HEK293 (cell line): Measurements from ENCODE around the gene CFAP299.
A peak's percentile ranks its signal among the peaks of the same experiment; 100 is the strongest.

ENCODE experiments used
- CTCF ChIA-PET: fragments of 350-600 bp; formaldehyde crosslinking; extraction: SDS; loops from one replicate; lab custom pipeline; 2021; ENCODE audit warnings: antibody characterized with exemption; lab: Yijun Ruan, JAX
- POLR2A ChIA-PET: fragments of 300-600 bp; formaldehyde crosslinking; extraction: SDS; loops from one replicate; lab custom pipeline; 2020; ENCODE audit warnings: antibody characterized with exemption, inconsistent platforms; lab: Yijun Ruan, JAX
- H3K27ac ChIP-seq: fragments of 200-500 bp; sonication (Bioruptor generic); 2 replicates; pipeline ENCODE4 v1.5.1; 2014; ENCODE audit warnings: low read depth, low read length, control low read depth, inconsistent platforms; ENCODE audit errors: extremely low read depth
- H3K36me3 ChIP-seq, 2 experiments: fragments of 200-500 bp in 1 of 2; sonication (Bioruptor generic) in 1 of 2; 1 replicate in 1 of 2; 2 replicates in 1 of 2; pipeline ENCODE4 v1.5.1; 2014 to 2017; ENCODE audit warnings: inconsistent platforms in 2 of 2, low read length in 2 of 2; ENCODE audit not compliant: control insufficient read depth in 2 of 2, insufficient read depth in 1 of 2
- H3K4me1 ChIP-seq: fragments of 200-500 bp; sonication (Bioruptor generic); 2 replicates; pipeline ENCODE4 v1.5.1; 2014; ENCODE audit warnings: mild to moderate bottlenecking, low read length, inconsistent platforms; ENCODE audit not compliant: control insufficient read depth, insufficient read depth
- H3K4me3 ChIP-seq: 2 replicates; pipeline ENCODE4 v1.5.1; 2011; ENCODE audit warnings: low read depth, mild to moderate bottlenecking, control low read depth, low read length, moderate library complexity
- H3K9me3 ChIP-seq: fragments of 200-500 bp; sonication (Bioruptor generic); 2 replicates; pipeline ENCODE4 v1.5.1; 2014; ENCODE audit warnings: low read depth, low read length, inconsistent platforms; ENCODE audit not compliant: control insufficient read depth, insufficient read depth
- HOXD13 ChIP-seq: sonication (generic); formaldehyde crosslinking; IDR thresholded peaks from 2 replicates; pipeline ENCODE4 v1.8.0; 2022; ENCODE audit warnings: missing genetic modification reagents, borderline replicate concordance
- OSR2 ChIP-seq: fragments of 450-650 bp; formaldehyde crosslinking; IDR thresholded peaks from 2 replicates; pipeline ENCODE4 v1.5.1; 2016; ENCODE audit warnings: missing biosample characterization, missing genetic modification characterization
- TCF7L2 ChIP-seq: IDR thresholded peaks from 2 replicates; pipeline ENCODE4 v1.6.1; 2011; ENCODE audit warnings: low read depth, mild to moderate bottlenecking, inconsistent platforms, low read length, moderate library complexity, borderline replicate concordance
- ZBTB17 ChIP-seq: fragments of 450-650 bp; formaldehyde crosslinking; IDR thresholded peaks from 2 replicates; pipeline ENCODE4 v1.5.1; 2016; ENCODE audit warnings: missing biosample characterization, missing genetic modification characterization
- ZBTB21 ChIP-seq: fragments of 450-650 bp; formaldehyde crosslinking; IDR thresholded peaks from 2 replicates; pipeline ENCODE4 v1.5.1; 2017; ENCODE audit warnings: missing biosample characterization, missing genetic modification characterization
- ZBTB48 ChIP-seq: fragments of 450-650 bp; formaldehyde crosslinking; IDR thresholded peaks from 2 replicates; pipeline ENCODE4 v1.5.1; 2016; ENCODE audit warnings: missing biosample characterization, missing genetic modification characterization
- ZNF114 ChIP-seq: fragments of 450-650 bp; formaldehyde crosslinking; IDR thresholded peaks from 2 replicates; pipeline ENCODE4 v1.5.0; 2017; ENCODE audit warnings: missing biosample characterization, missing genetic modification characterization
- ZNF19 ChIP-seq: fragments of 450-650 bp; formaldehyde crosslinking; IDR thresholded peaks from 2 replicates; pipeline ENCODE4; 2016; ENCODE audit warnings: missing biosample characterization, missing genetic modification characterization, low read depth
- ZNF341 ChIP-seq: fragments of 450-650 bp; formaldehyde crosslinking; IDR thresholded peaks from 2 replicates; pipeline ENCODE4; 2016; ENCODE audit warnings: low read depth, missing biosample characterization, missing genetic modification characterization
- ZNF394 ChIP-seq: fragments of 450-650 bp; formaldehyde crosslinking; IDR thresholded peaks from 2 replicates; pipeline ENCODE4 v1.5.1; 2016; ENCODE audit warnings: missing biosample characterization, missing genetic modification characterization, mild to moderate bottlenecking, moderate library complexity, borderline replicate concordance
- ZNF423 ChIP-seq: fragments of 450-650 bp; formaldehyde crosslinking; IDR thresholded peaks from 2 replicates; pipeline ENCODE4 v1.5.1; 2016; ENCODE audit warnings: missing biosample characterization, missing genetic modification characterization
- ZNF549 ChIP-seq: fragments of 450-650 bp; IDR thresholded peaks from 2 replicates; pipeline ENCODE4 v1.5.1; 2018; ENCODE audit warnings: missing biosample characterization, missing genetic modification characterization, mild to moderate bottlenecking, inconsistent platforms, moderate library complexity
- ZNF629 ChIP-seq: fragments of 450-650 bp; formaldehyde crosslinking; IDR thresholded peaks from 2 replicates; pipeline ENCODE4 v1.5.1; 2017; ENCODE audit warnings: missing biosample characterization, missing genetic modification characterization
- ZNF701 ChIP-seq: fragments of 450-650 bp; formaldehyde crosslinking; IDR thresholded peaks from 2 replicates; pipeline ENCODE4 v1.5.1; 2016; ENCODE audit warnings: missing biosample characterization, missing genetic modification characterization
- ZNF777 ChIP-seq: fragments of 450-650 bp; formaldehyde crosslinking; IDR thresholded peaks from 2 replicates; pipeline ENCODE4 v1.5.1; 2017; ENCODE audit warnings: missing biosample characterization, missing genetic modification characterization, borderline replicate concordance
- ZNF791 ChIP-seq: fragments of 450-650 bp; formaldehyde crosslinking; IDR thresholded peaks from 2 replicates; pipeline ENCODE4 v1.5.1; 2016; ENCODE audit warnings: missing biosample characterization, missing genetic modification characterization
- ZNF830 ChIP-seq: fragments of 450-650 bp; IDR thresholded peaks from 2 replicates; pipeline ENCODE4 v1.5.0; 2018; ENCODE audit warnings: missing biosample characterization, missing genetic modification characterization, low read depth, mild to moderate bottlenecking, moderate library complexity
- ZSCAN23 ChIP-seq: fragments of 450-650 bp; formaldehyde crosslinking; IDR thresholded peaks from 2 replicates; pipeline ENCODE4 v1.5.1; 2016; ENCODE audit warnings: missing biosample characterization, missing genetic modification characterization
- TF ChIP-seq, protein P1 (sequence below): fragments of 450-650 bp; formaldehyde crosslinking; IDR thresholded peaks from 2 replicates; pipeline ENCODE4 v1.5.1; 2016; ENCODE audit warnings: missing biosample characterization, missing genetic modification characterization, low read depth
- TF ChIP-seq, protein P2 (sequence below): fragments of 450-650 bp; formaldehyde crosslinking; conservative IDR thresholded peaks from 2 replicates; pipeline ENCODE4 v1.5.1; 2016; ENCODE audit warnings: low read depth, missing biosample characterization, missing genetic modification characterization
- TF ChIP-seq, protein P3 (sequence below): fragments of 450-650 bp; formaldehyde crosslinking; IDR thresholded peaks from 2 replicates; pipeline ENCODE4 v1.5.1; 2016; ENCODE audit warnings: missing biosample characterization, missing genetic modification characterization
- TF ChIP-seq, protein P4 (sequence below): fragments of 450-650 bp; formaldehyde crosslinking; IDR thresholded peaks from 2 replicates; pipeline ENCODE4 v1.5.1; 2016; ENCODE audit warnings: missing biosample characterization, missing genetic modification characterization
- TF ChIP-seq, protein P5 (sequence below): fragments of 450-650 bp; formaldehyde crosslinking; IDR thresholded peaks from 2 replicates; pipeline ENCODE4 v1.5.1; 2016; ENCODE audit warnings: missing biosample characterization, missing genetic modification characterization
- TF ChIP-seq, protein P6 (sequence below): fragments of 450-650 bp; formaldehyde crosslinking; IDR thresholded peaks from 2 replicates; pipeline ENCODE4 v1.5.1; 2016; ENCODE audit warnings: missing biosample characterization, missing genetic modification characterization

Gene CFAP299

DNA sequence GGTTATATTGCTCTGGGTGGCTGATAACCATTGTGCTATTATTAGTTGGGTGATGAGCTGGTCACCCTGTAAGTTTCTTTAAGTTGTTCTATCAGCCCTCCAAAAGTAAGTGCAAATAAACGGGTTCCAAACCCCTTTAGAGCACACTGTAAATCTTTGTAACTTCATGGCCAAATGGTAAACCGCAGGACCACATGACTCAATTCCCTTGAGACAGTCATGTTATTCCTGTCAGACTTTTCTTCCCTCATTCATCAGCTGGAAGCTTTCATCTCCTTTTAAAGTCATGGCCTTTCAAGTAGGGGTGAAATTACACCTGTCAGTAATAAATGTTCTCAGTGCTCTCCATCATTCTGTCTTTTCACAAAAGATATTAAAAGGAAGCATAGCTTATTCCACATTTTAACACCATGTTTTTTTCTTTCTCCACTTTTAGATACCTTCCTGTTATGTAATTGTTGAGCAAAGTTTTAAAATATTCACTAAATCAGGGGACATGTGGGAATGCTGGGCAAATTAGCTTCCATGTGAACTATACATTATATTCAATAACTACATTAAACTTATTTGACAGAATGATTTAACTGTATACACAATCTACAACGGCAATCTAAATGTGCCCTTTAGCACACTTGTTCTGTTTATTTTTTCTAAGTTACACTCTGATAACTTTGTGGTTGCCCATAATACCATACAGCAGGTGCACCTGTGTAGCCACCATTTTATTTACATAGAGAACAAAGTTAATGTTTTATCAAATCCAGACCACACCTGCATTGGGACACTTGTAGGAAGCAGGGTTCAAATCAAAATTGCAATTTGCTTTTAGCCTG is 275.5 kb downstream of the CFAP299 start (continued):
- TF ChIP-seq ZNF341, result no peak
- TF ChIP-seq ZBTB17, result 0 out of 2 replicates have a peak, but pooled peaks have one; percentile 16
- TF ChIP-seq, protein P1, sequence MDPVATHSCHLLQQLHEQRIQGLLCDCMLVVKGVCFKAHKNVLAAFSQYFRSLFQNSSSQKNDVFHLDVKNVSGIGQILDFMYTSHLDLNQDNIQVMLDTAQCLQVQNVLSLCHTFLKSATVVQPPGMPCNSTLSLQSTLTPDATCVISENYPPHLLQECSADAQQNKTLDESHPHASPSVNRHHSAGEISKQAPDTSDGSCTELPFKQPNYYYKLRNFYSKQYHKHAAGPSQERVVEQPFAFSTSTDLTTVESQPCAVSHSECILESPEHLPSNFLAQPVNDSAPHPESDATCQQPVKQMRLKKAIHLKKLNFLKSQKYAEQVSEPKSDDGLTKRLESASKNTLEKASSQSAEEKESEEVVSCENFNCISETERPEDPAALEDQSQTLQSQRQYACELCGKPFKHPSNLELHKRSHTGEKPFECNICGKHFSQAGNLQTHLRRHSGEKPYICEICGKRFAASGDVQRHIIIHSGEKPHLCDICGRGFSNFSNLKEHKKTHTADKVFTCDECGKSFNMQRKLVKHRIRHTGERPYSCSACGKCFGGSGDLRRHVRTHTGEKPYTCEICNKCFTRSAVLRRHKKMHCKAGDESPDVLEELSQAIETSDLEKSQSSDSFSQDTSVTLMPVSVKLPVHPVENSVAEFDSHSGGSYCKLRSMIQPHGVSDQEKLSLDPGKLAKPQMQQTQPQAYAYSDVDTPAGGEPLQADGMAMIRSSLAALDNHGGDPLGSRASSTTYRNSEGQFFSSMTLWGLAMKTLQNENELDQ (tag by site-specific recombination), result no peak
- TF ChIP-seq HOXD13 (CRISPR knock-in tag), result no peak
- TF ChIP-seq ZNF777 (tag by site-specific recombination), result no peak
- TF ChIP-seq ZNF791 (tag by site-specific recombination), result no peak
- TF ChIP-seq, protein P2, sequence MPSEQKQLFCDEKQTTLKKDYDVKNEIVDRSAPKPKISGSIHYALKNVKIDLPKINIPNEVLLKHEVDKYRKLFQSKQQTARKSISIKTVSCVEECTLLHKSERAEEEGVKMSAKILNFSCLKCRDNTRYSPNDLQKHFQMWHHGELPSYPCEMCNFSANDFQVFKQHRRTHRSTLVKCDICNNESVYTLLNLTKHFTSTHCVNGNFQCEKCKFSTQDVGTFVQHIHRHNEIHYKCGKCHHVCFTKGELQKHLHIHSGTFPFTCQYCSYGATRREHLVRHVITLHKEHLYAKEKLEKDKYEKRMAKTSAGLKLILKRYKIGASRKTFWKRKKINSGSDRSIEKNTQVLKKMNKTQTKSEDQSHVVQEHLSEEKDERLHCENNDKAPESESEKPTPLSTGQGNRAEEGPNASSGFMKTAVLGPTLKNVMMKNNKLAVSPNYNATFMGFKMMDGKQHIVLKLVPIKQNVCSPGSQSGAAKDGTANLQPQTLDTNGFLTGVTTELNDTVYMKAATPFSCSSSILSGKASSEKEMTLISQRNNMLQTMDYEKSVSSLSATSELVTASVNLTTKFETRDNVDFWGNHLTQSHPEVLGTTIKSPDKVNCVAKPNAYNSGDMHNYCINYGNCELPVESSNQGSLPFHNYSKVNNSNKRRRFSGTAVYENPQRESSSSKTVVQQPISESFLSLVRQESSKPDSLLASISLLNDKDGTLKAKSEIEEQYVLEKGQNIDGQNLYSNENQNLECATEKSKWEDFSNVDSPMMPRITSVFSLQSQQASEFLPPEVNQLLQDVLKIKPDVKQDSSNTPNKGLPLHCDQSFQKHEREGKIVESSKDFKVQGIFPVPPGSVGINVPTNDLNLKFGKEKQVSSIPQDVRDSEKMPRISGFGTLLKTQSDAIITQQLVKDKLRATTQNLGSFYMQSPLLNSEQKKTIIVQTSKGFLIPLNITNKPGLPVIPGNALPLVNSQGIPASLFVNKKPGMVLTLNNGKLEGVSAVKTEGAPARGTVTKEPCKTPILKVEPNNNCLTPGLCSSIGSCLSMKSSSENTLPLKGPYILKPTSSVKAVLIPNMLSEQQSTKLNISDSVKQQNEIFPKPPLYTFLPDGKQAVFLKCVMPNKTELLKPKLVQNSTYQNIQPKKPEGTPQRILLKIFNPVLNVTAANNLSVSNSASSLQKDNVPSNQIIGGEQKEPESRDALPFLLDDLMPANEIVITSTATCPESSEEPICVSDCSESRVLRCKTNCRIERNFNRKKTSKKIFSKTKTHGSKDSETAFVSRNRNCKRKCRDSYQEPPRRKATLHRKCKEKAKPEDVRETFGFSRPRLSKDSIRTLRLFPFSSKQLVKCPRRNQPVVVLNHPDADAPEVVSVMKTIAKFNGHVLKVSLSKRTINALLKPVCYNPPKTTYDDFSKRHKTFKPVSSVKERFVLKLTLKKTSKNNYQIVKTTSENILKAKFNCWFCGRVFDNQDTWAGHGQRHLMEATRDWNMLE (tag by site-specific recombination), result no peak
- no peak for TF ChIP-seq ZNF114 (tag by site-specific recombination)
- peak; percentile 81 for TF ChIP-seq OSR2
- peak; percentile 95 for TF ChIP-seq TCF7L2
- peak; percentile 47 for TF ChIP-seq ZNF629 (tag by site-specific recombination)
- TF ChIP-seq ZNF423 (tag by site-specific recombination), result no peak
- no peak for TF ChIP-seq ZNF19
- no peak for TF ChIP-seq ZNF830 (tag by site-specific recombination)
- TF ChIP-seq, protein P3, sequence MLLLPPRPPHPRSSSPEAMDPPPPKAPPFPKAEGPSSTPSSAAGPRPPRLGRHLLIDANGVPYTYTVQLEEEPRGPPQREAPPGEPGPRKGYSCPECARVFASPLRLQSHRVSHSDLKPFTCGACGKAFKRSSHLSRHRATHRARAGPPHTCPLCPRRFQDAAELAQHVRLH (tag by site-specific recombination), result no peak
- TF ChIP-seq, protein P4, sequence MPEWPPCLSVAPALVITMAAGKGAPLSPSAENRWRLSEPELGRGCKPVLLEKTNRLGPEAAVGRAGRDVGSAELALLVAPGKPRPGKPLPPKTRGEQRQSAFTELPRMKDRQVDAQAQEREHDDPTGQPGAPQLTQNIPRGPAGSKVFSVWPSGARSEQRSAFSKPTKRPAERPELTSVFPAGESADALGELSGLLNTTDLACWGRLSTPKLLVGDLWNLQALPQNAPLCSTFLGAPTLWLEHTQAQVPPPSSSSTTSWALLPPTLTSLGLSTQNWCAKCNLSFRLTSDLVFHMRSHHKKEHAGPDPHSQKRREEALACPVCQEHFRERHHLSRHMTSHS (tag by site-specific recombination), result no peak
- TF ChIP-seq ZBTB21 (tag by site-specific recombination), result 0 out of 2 replicates have a peak, but pooled peaks have one; percentile 28
- no peak for TF ChIP-seq ZNF549 (tag by site-specific recombination)

DNA sequence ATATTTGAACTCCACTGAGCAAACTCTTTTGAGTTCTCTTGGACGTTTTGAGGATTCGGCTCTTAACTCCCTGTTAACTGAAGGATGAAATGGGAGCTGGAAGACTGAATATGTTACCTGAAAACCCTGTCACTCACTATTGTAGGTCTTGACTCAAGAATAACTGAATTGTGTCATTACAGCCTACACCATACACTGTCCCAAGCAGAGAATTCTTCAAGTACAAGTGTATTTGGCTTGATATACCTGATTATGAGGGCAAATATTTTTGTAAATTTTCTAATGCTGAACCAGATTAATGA is 276.1 kb downstream of the CFAP299 start:
- H3K36me3 ChIP-seq, result no peaks in the 10 kb centered on the region
- H3K4me1 ChIP-seq, result no peaks in the 10 kb centered on the region
- no peak overlapping the region for H3K27ac ChIP-seq
- POLR2A ChIA-PET, result no interaction called here
- H3K9me3 ChIP-seq, result no peaks in the 10 kb centered on the region
- no peak overlapping the region for H3K4me3 ChIP-seq
- CTCF ChIA-PET, result no interaction called here
- TF ChIP-seq, protein P5, sequence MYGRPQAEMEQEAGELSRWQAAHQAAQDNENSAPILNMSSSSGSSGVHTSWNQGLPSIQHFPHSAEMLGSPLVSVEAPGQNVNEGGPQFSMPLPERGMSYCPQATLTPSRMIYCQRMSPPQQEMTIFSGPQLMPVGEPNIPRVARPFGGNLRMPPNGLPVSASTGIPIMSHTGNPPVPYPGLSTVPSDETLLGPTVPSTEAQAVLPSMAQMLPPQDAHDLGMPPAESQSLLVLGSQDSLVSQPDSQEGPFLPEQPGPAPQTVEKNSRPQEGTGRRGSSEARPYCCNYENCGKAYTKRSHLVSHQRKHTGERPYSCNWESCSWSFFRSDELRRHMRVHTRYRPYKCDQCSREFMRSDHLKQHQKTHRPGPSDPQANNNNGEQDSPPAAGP (tag by site-specific recombination), result no peak
- TF ChIP-seq ZBTB48 (tag by site-specific recombination) (no peak), ZNF394 (no peak), ZNF791 (tag by site-specific recombination) (no peak), ZSCAN23 (tag by site-specific recombination) (no peak), ZNF701 (no peak)
- TF ChIP-seq, protein P6, sequence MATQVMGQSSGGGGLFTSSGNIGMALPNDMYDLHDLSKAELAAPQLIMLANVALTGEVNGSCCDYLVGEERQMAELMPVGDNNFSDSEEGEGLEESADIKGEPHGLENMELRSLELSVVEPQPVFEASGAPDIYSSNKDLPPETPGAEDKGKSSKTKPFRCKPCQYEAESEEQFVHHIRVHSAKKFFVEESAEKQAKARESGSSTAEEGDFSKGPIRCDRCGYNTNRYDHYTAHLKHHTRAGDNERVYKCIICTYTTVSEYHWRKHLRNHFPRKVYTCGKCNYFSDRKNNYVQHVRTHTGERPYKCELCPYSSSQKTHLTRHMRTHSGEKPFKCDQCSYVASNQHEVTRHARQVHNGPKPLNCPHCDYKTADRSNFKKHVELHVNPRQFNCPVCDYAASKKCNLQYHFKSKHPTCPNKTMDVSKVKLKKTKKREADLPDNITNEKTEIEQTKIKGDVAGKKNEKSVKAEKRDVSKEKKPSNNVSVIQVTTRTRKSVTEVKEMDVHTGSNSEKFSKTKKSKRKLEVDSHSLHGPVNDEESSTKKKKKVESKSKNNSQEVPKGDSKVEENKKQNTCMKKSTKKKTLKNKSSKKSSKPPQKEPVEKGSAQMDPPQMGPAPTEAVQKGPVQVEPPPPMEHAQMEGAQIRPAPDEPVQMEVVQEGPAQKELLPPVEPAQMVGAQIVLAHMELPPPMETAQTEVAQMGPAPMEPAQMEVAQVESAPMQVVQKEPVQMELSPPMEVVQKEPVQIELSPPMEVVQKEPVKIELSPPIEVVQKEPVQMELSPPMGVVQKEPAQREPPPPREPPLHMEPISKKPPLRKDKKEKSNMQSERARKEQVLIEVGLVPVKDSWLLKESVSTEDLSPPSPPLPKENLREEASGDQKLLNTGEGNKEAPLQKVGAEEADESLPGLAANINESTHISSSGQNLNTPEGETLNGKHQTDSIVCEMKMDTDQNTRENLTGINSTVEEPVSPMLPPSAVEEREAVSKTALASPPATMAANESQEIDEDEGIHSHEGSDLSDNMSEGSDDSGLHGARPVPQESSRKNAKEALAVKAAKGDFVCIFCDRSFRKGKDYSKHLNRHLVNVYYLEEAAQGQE (tag by site-specific recombination), result no peak
